Ascending aorta (tissue), 2 donors: ENCODE measurements around the gene BRD3OS. TPM values are rescaled to one million over a fixed set of nuclear protein-coding genes. Genes with fewer than 3 reads are reported as not detected.

Experiments used
- DNase-seq, 2 donors: peaks; one replicate each; pipeline ENCODE4 v3.0.0-alpha.2; 2019; ENCODE audit warnings: low spot score in 2 of 2
- H3K27ac ChIP-seq, 2 donors: fragments of 200-600 bp; sonication (generic); one replicate each; pipeline ENCODE4 v1.5.1; 2016 to 2017; ENCODE audit warnings: mild to moderate bottlenecking in 1 of 2
- H3K27me3 ChIP-seq: fragments of 200-600 bp; sonication (generic); one replicate; pipeline ENCODE4 v1.5.1; 2017
- H3K36me3 ChIP-seq, 2 donors: fragments of 200-600 bp; sonication (generic); one replicate each; pipeline ENCODE4 v1.5.1; 2016
- H3K4me1 ChIP-seq, 2 donors: fragments of 200-600 bp; sonication (generic); one replicate each; pipeline ENCODE4 v1.5.1; 2016 to 2017; ENCODE audit warnings: mild to moderate bottlenecking in 1 of 2
- H3K4me3 ChIP-seq, 2 donors: fragments of 200-600 bp; sonication (generic); one replicate each; pipeline ENCODE4 v1.5.1; 2016 to 2017; ENCODE audit warnings: mild to moderate bottlenecking in 1 of 2
- H3K9me3 ChIP-seq, 2 donors: fragments of 200-600 bp; sonication (generic); one replicate each; pipeline ENCODE4 v1.5.1; 2016
- intact Hi-C: fragments of 100-400 bp; cut with DNase I; formaldehyde crosslinking; loops from one replicate; pipeline ENCODE4 v1.15.1; 2023
- total RNA-seq: library from RNA; depleted of rRNA; stranded (reverse); fragments of >200 nt; gene quantifications from one replicate; pipeline ENCODE4 v1.1.0, GENCODE V29; 2016
- TF ChIP-seq, protein P1 (sequence below), 3 experiments: fragments of 200-600 bp in 2 of 3; fragments of 450-650 bp in 1 of 3; sonication (generic) in 2 of 3; IDR thresholded peaks; one replicate each; pipeline ENCODE4 v1.5.1; 2016 to 2019; ENCODE audit warnings: antibody characterized with exemption in 3 of 3, mild to moderate bottlenecking in 1 of 3, moderate library complexity in 1 of 3

The BRD3OS gene
- total RNA-seq, 1 donor from 2014 or later, result 15.9 TPM

DNA sequence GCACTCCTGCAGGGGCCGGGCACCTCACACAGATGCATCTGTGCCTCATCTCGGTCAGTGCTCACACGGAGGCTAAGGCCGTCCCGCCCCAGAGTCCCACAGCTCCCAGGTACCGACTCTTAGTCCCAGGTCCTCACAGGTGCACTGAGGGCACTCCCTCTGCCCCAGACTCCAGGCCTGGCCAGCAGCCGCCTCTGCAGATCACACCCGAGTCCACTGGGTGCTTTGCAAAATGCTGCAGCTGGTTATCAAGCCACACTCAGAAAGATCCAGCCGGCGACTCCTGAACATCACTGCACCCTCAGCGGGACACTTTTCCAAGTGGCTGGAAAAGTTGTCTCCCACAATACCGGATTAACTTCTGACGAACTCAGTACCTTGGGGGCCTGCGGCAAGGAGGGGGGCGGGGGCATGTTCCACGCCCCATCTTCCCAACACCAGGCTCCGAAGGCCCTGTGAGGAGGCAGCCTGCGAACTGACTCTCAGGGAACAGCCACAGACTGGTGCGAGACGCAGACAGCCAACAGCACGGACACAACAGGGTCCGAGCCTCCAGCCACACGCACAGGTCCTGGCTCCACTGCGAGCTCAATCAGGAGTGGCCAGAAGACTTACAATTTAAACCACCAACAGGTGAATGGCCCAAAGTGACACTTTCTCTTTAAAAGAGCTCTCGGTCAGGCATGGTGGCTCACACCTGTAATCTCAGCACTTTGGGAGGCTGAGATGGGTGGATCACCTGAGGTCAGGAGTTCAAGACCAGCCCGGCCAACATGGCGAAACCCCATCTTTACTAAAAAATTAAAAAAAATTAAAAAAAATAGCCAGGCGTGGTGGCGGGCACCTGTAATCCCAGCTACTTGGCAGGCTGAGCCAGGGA is 38.5 kb downstream of the BRD3OS start:
- TF ChIP-seq, protein P1, sequence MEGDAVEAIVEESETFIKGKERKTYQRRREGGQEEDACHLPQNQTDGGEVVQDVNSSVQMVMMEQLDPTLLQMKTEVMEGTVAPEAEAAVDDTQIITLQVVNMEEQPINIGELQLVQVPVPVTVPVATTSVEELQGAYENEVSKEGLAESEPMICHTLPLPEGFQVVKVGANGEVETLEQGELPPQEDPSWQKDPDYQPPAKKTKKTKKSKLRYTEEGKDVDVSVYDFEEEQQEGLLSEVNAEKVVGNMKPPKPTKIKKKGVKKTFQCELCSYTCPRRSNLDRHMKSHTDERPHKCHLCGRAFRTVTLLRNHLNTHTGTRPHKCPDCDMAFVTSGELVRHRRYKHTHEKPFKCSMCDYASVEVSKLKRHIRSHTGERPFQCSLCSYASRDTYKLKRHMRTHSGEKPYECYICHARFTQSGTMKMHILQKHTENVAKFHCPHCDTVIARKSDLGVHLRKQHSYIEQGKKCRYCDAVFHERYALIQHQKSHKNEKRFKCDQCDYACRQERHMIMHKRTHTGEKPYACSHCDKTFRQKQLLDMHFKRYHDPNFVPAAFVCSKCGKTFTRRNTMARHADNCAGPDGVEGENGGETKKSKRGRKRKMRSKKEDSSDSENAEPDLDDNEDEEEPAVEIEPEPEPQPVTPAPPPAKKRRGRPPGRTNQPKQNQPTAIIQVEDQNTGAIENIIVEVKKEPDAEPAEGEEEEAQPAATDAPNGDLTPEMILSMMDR (IDR thresholded peaks at IDR 0.05), result no peak
- H3K9me3 ChIP-seq, result no peaks in the 10 kb centered on the region
- no peaks in the 10 kb centered on the region for H3K36me3 ChIP-seq
- H3K4me3 ChIP-seq, result no peak overlapping the region
- peak in 1 of 2 donors; percentile 57 for DNase-seq
- intact Hi-C loops, result no loop called here
- no peak overlapping the region for H3K27ac ChIP-seq
- no peaks in the 10 kb centered on the region for H3K27me3 ChIP-seq
- peaks cover 10 to 32% of the 10 kb centered on the region in 2 donors for H3K4me1 ChIP-seq

DNA sequence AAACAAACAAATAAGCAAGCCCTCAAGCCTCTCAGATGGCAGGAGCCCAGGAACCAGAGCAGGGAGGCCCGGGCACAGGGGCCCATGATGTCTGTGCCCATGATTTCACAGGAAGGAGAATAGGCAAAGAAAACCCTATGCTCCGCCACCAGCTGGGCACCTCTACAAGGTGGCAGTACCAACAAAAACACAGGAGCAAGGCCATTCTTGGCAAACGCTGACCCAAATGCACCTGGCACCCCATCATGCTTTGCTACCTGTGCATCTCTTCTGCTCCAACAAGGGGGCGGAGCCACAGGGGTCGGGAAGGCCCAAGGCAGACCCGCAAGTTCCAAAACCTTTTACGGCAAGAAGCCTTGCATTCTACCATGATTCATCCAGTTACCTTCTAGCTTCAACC is 39.4 kb downstream of the BRD3OS start:
- no peaks in the 10 kb centered on the region for H3K27me3 ChIP-seq
- TF ChIP-seq, protein P1 (IDR thresholded peaks at IDR 0.05), result no peak
- H3K36me3 ChIP-seq, result no peaks in the 10 kb centered on the region
- H3K27ac ChIP-seq, result no peak overlapping the region
- H3K9me3 ChIP-seq, result no peaks in the 10 kb centered on the region
- H3K4me3 ChIP-seq, result no peak overlapping the region
- DNase-seq, result peak in 1 of 2 donors; percentile 49
- H3K4me1 ChIP-seq, result peaks cover 10 to 26% of the 10 kb centered on the region in 2 donors
- intact Hi-C loops, result no loop called here

DNA sequence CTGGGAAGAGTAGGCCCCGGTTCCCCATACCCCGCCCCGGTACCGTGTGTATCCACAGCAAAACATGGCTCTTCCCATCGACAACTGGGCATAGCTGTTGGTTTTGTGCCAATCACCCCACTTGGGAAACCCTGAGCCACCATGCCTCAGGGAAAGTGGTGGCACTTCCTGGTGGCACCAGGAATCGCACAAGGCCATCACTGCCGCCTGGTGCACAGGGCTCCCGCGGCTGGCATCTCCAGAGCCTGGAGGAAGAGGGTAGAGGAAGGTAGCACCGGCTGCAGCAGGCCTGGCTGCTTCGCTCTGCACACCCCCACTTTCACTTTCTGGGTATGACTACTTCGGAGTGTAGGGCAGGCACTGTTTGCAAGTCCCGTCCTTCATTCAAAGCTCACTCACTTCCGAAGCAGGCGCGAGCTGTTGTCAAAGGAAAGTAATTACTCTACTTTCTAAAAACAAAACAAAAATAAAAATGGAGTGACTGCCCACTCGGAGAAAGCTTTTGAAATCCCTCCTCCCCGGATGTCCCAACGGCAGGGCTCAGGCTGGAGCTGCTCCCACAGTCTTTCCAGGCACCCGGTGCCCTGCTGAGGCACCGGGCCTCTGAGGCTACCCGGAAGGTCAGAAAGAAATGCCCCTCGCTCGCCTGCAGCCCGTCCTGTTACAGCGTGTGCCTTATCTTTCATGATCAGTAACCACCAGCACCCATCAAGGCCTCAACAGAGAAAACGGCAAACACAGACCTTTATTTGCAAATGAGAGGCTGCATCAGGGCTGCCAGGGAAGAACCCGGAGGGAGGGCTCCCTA is 40.5 kb downstream of the BRD3OS start:
- H3K27ac ChIP-seq, result peak overlapping the region; percentile 38 to 76
- H3K27me3 ChIP-seq, result no peaks in the 10 kb centered on the region
- no peaks in the 10 kb centered on the region for H3K9me3 ChIP-seq
- TF ChIP-seq, protein P1 (IDR thresholded peaks at IDR 0.05), result no peak
- intact Hi-C loops, result no loop called here
- DNase-seq, result peak in 1 of 2 donors; percentile 66
- H3K4me1 ChIP-seq, result peaks cover 10 to 23% of the 10 kb centered on the region in 2 donors
- peak overlapping the region; percentile 69 to 98 for H3K4me3 ChIP-seq
- no peaks in the 10 kb centered on the region for H3K36me3 ChIP-seq

DNA sequence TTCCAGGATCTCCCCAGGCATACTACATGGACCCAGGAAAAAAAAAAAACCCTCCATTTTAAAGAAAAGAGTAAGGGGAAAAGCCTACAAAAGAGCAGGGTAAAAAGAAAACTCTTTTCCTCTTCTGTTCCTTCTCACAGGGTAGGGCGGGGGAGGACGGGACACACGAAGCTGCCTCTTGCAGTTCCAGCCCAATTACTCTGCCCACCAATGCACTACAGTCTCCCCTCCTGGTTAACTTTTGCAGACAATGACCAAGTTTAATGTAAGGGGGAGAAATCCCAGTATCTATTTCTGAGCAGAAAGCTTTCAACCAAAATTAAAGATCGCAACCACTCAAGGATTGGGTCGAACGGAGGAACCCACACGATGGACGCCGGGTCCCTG is 41.2 kb downstream of the BRD3OS start:
- intact Hi-C loops, result no loop called here
- Histone ChIP-seq H3K9me3 (no peaks in the 10 kb centered on the region), H3K27ac (peak overlapping the region; percentile 53 to 76), H3K4me3 (peak overlapping the region; percentile 69 to 98), H3K27me3 (no peaks in the 10 kb centered on the region), H3K4me1 (peaks cover 10 to 16% of the 10 kb centered on the region in 2 donors), H3K36me3 (no peaks in the 10 kb centered on the region)
- TF ChIP-seq, protein P1 (IDR thresholded peaks at IDR 0.05), result no peak
- peak in 1 of 2 donors; percentile 58 for DNase-seq

DNA sequence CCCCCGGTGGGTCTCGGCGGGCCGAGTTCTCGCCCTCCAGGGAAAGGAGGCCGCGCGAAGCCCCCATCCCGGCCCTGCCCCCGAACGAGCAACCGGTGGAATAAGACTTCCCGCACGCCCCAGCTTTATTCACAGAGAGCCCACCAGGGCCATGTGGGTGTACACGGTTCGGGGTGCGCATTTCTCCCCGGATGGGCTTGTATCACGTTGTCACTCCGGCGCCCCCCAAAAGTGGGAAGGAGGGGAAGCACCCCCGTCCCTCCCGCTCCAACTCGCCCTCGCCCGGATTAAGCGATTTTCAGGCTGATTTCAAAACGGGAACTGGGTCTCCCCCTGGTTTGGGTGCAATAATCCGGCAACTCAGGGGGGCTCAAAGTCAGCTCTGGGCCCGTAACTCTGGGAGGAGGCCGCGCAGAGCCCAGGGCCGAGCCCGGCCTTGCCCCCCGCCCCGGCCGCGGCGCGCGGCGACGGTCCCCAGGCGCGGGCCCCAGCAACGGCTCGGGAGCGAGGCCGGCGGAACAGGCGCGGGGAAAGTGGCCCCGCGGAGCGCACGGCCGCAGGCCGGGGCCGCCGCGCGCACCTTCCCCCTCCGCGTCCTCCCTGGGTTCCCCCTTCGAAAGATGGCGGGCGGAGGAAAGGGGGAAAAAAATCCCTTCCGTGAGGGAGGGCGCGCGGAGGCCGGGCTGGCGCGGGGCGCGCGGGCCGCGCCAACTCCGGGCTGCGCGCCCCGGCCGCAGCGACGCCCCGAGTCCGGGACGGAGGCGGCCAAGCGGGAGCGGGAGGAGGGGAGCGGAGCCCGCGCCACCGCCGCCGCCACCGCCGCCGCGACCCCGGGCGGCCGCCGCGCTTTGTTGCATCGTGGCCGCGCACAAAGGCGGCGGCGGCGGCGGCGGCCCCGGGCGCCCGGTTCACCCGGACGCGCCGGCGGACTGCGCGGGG is 41.9 kb downstream of the BRD3OS start:
- Histone ChIP-seq H3K27ac (peak overlapping the region; percentile 53 to 76), H3K4me1 (peaks cover 8 to 16% of the 10 kb centered on the region in 2 donors), H3K9me3 (no peaks in the 10 kb centered on the region), H3K36me3 (no peaks in the 10 kb centered on the region), H3K4me3 (peak overlapping the region; percentile 98), H3K27me3 (no peaks in the 10 kb centered on the region)
- intact Hi-C loops, result no loop called here
- peak in 1 of 2 donors; percentile 67 for DNase-seq
- TF ChIP-seq, protein P1 (IDR thresholded peaks at IDR 0.05), result no peak
